IPS-18a (cell line): ENCODE data around the gene CLPTM1L.
"Not testable (repeated sequence)": the region's sequence is repeated elsewhere in the genome, so short reads cannot be mapped to it uniquely, and the experiment has no call there.

ENCODE experiments used
- H3K27ac ChIP-seq: one replicate; pipeline ENCODE4 v1.5.1; 2013; ENCODE audit warnings: low read length
- H3K27me3 ChIP-seq: one replicate; pipeline ENCODE4 v1.6.1; 2013; ENCODE audit warnings: mild to moderate bottlenecking, low read length; ENCODE audit not compliant: control insufficient read depth, insufficient read depth
- H3K36me3 ChIP-seq: one replicate; pipeline ENCODE4 v1.6.1; 2013; ENCODE audit warnings: low read depth, low read length; ENCODE audit not compliant: control insufficient read depth
- H3K4me1 ChIP-seq: one replicate; pipeline ENCODE4 v1.6.1; 2013; ENCODE audit warnings: low read depth, low read length; ENCODE audit not compliant: control insufficient read depth
- H3K4me3 ChIP-seq: one replicate; pipeline ENCODE4 v1.5.1; 2013; ENCODE audit warnings: low read length
- H3K9ac ChIP-seq: one replicate; pipeline ENCODE4 v1.6.1; 2013; ENCODE audit warnings: mild to moderate bottlenecking, low read length, moderate library complexity
- H3K9me3 ChIP-seq: one replicate; pipeline ENCODE4 v1.6.1; 2013; ENCODE audit warnings: low read depth, low read length; ENCODE audit not compliant: control insufficient read depth

The CLPTM1L gene

DNA sequence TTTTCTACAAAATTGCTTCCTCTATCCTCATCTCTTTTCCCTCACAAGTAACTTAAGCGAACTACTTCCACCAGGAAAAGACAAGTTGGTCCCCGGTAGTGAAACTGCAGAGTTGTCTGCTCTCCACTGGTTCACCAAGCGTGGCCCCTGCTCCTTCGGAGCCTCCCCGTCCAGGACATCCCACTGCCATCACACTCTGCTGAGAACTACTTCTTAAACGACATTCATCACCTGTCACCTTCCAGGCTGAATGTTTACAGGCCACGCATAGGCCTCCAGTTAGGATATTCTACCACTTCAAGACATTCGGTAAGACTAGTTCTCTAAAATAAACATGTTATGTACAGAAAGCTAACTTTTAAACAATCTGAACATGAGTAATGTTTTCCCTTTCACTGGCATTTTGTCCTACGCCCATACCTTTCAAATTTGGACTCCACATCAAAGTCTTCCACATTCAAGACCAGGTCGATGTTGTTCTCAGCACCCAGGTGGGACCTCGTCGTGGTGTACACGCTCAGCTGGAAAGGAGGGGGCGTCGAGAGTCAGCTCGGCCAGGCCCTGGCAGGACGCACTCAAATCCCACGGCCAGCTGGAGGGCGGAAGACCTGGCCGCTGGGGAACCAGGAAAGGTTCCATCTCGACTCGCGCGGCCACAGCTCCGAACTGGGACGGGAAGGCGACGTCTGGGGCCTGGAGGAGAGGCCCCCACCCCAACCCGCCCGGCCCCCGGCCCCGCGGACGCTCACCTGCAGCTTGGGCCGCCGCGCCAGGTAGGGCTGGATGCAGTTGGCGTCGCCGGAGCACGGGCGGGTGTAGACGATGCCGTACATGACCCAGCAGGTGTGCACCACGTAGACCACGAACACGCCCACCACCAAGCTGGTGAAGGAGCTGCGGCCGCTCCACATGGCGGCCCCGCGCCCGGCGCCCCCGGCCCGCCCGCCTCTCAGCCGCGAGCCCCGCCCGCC lies 683 bp downstream of the CLPTM1L start:
- H3K36me3 ChIP-seq: peaks cover 31% of the 10 kb centered on the region
- no peaks in the 10 kb centered on the region for H3K27me3 ChIP-seq
- no peaks in the 10 kb centered on the region for H3K4me1 ChIP-seq
- peak overlapping the region; percentile 67 for H3K9ac ChIP-seq
- no peak overlapping the region for H3K27ac ChIP-seq
- no peaks in the 10 kb centered on the region for H3K9me3 ChIP-seq
- H3K4me3 ChIP-seq: peak overlapping the region; percentile 92

- H3K36me3 ChIP-seq: peaks cover 39% of the 10 kb centered on the region
- H3K27me3 ChIP-seq: no peaks in the 10 kb centered on the region
- no peak overlapping the region for H3K9ac ChIP-seq
- no peaks in the 10 kb centered on the region for H3K9me3 ChIP-seq
- H3K4me1 ChIP-seq: no peaks in the 10 kb centered on the region
- H3K4me3 ChIP-seq: peak overlapping the region; percentile 92
- no peak overlapping the region for H3K27ac ChIP-seq
Observed at GRCh38 chr5:1343315-1343751, 1.6 kb downstream of the CLPTM1L start.

- H3K9me3 ChIP-seq, H3K27ac ChIP-seq, H3K4me3 ChIP-seq, H3K9ac ChIP-seq, H3K27me3 ChIP-seq, H3K4me1 ChIP-seq: not testable (repeated sequence)
- peaks cover 46% of the 10 kb centered on the region for H3K36me3 ChIP-seq
Observed at GRCh38 chr5:1342711-1343110, 2.2 kb downstream of the CLPTM1L start.

- Histone ChIP-seq H3K27me3 (no peaks in the 10 kb centered on the region), H3K9me3 (no peaks in the 10 kb centered on the region), H3K4me3 (no peak overlapping the region), H3K36me3 (peaks cover 50% of the 10 kb centered on the region), H3K4me1 (no peaks in the 10 kb centered on the region), H3K27ac (no peak overlapping the region), H3K9ac (no peak overlapping the region)
Observed at GRCh38 chr5:1342268-1342667, 2.6 kb downstream of the CLPTM1L start.

DNA sequence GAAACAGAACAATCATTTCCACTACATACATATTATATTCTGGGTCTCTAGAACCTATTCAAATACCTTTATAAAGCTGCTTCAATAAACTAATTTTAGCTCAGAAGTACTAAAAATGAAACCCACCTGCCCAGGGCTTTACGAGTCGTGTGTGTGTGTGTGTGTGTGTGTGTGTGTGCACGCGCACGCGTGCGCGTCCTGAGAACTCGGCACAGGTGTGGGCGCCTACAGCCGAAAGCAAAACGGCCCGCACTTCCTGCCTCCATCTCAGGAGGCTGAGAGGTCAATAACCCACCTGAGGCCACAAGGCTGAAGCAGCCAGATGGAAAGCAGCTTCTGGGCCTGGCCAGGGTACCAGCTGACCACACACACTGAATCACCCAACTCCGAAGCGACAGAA lies 3.0 kb downstream of the CLPTM1L start:
- Histone ChIP-seq H3K27ac (no peak overlapping the region), H3K36me3 (peaks cover 54% of the 10 kb centered on the region), H3K9ac (no peak overlapping the region), H3K27me3 (no peaks in the 10 kb centered on the region), H3K9me3 (no peaks in the 10 kb centered on the region), H3K4me1 (no peaks in the 10 kb centered on the region), H3K4me3 (no peak overlapping the region)

DNA sequence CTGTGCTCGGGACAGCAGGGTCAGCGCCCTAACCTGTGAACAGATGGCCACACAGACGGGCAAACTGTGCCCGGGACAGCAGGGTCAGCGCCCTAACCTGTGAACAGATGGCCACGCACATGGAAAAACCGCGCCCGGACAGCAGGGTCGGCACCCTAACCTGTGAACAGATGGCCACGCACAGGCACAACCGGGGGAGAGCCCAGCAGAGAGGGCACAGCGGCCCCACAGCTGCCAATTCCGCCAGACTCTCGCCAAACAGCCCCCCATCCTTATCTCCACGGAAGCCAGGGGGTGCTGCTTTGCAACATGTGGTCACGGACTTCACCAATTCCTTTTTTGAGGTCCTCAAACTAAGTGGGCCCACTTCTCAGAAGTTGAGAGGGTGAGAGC lies 5.1 kb downstream of the CLPTM1L start:
- H3K27ac ChIP-seq, H3K9me3 ChIP-seq: not testable (repeated sequence)

DNA sequence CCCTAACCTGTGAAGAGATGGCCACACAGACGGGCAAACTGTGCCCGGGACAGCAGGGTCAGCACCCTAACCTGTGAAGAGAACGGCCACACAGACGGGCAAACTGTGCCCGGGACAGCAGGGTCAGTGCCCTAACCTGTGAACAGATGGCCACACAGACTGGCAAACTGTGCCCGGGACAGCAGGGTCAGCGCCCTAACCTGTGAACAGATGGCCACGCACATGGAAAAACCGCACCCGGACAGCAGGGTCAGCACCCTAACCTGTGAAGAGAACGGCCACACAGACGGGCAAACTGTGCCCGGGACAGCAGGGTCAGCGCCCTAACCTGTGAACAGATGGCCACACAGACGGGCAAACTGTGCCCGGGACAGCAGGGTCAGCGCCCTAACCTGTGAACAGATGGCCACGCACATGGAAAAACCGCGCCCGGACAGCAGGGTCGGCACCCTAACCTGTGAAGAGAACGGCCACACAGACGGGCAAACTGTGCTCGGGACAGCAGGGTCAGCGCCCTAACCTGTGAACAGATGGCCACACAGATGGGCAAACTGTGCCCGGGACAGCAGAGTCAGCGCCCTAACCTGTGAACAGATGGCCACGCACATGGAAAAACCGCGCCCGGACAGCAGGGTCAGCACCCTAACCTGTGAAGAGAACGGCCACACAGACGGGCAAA lies 5.6 kb downstream of the CLPTM1L start:
- H3K36me3 ChIP-seq: peaks cover 70% of the 10 kb centered on the region
- H3K9me3 ChIP-seq, H3K27ac ChIP-seq, H3K4me3 ChIP-seq, H3K27me3 ChIP-seq, H3K4me1 ChIP-seq, H3K9ac ChIP-seq: not testable (repeated sequence)

More for the DNA sequence above, 5.1 kb downstream of the CLPTM1L start:
- H3K36me3 ChIP-seq: peaks cover 66% of the 10 kb centered on the region
- not testable (repeated sequence) for H3K27me3 ChIP-seq, H3K4me1 ChIP-seq, H3K9ac ChIP-seq, H3K4me3 ChIP-seq

GRCh38 chr5:1338506-1339070 lies 6.3 kb downstream of the CLPTM1L start:
- Histone ChIP-seq H3K9me3 (no peaks in the 10 kb centered on the region), H3K27ac (no peak overlapping the region), H3K4me1 (no peaks in the 10 kb centered on the region), H3K27me3 (no peaks in the 10 kb centered on the region), H3K36me3 (peaks cover 77% of the 10 kb centered on the region), H3K4me3 (no peak overlapping the region), H3K9ac (no peak overlapping the region)

DNA sequence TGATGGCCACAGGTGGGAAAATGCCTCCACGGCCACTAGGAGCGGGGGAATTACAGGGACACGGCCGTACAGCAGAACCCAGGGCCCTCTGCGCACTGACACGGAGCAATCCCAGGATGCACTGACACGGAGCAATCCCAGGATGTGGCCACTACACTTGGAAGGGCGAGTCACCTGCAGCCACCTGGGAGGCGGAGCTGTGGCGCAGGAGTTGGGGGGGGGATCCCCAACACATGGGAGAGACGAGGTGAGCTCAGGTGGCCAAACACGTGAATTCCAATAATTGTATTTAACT lies 6.8 kb downstream of the CLPTM1L start:
- Histone ChIP-seq H3K27ac (no peak overlapping the region), H3K36me3 (peaks cover 78% of the 10 kb centered on the region), H3K4me3 (no peak overlapping the region), H3K4me1 (no peaks in the 10 kb centered on the region), H3K9ac (no peak overlapping the region), H3K27me3 (no peaks in the 10 kb centered on the region), H3K9me3 (no peaks in the 10 kb centered on the region)

- Histone ChIP-seq H3K4me1 (no peaks in the 10 kb centered on the region), H3K27me3 (no peaks in the 10 kb centered on the region), H3K9ac (no peak overlapping the region), H3K4me3 (no peak overlapping the region), H3K27ac (no peak overlapping the region), H3K36me3 (peaks cover 79% of the 10 kb centered on the region), H3K9me3 (no peaks in the 10 kb centered on the region)
Observed at GRCh38 chr5:1337489-1338195, 7.3 kb downstream of the CLPTM1L start.

DNA sequence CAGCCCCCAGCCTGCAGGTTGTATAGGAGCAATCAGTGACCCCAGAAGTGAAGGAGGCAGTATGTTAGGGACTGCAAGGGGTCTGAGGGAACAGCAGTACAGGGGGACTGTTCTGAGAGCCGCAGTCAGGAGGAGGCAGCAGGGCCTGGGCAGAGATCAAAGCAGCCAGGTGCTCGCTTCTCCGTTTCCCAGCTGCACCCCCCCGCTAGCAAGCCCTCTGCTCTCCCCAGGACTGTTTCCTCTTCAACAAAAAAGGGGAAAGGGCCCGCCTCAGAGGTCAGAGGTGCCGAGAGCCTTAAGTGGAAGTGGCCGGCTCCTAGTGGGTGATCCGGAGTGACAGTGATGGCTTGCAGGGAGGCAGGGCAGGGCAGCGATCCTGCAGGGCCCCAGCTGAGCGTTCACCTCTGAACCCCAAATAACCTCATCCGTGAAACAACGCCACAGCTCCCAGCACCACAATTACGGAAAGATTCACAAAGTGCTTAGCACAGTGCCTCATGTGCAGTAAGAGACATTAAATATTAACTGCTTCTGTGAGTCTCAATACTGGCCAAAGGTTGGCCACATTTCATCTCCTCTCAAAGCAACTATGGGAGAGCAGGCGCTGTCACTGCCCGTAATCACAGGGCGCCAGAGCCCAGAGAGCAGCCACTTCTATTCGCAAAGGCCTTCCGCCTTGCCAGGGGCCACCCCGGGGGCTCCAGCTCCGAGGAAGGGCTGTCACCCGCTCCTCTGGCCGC lies 8.0 kb downstream of the CLPTM1L start:
- Histone ChIP-seq H3K36me3 (peaks cover 79% of the 10 kb centered on the region), H3K4me3 (no peak overlapping the region), H3K9me3 (no peaks in the 10 kb centered on the region), H3K27me3 (no peaks in the 10 kb centered on the region), H3K4me1 (no peaks in the 10 kb centered on the region), H3K27ac (no peak overlapping the region), H3K9ac (no peak overlapping the region)
